Astrocyte of the spinal cord (primary cell): Measurements from ENCODE around the gene PDS5B.

Experiments used
- DNase-seq: peaks from one replicate; pipeline ENCODE4 v3.0.0; 2011; ENCODE audit warnings: low read depth, low spot score
- H3K4me3 ChIP-seq: 2 replicates; pipeline ENCODE4 v1.5.1; 2011; ENCODE audit warnings: low read depth, mild to moderate bottlenecking, low read length, moderate library complexity
- CTCF ChIP-seq: IDR thresholded peaks from 2 replicates; pipeline ENCODE4 v1.5.1; 2012; ENCODE audit warnings: low read depth, mild to moderate bottlenecking, low read length, inconsistent platforms
- in situ Hi-C: cut with HindIII; loops from 2 replicates; pipeline ENCODE4 v1.10.0; 2017; ENCODE audit warnings: low sequenced_read_pairs

PDS5B gene

GRCh38 chr13:32642858-32643257 lies 56.6 kb downstream of the PDS5B start:
- no peak for DNase-seq
- in situ Hi-C loops = no loop called here
- no peak for TF ChIP-seq CTCF
- H3K4me3 ChIP-seq = no peak overlapping the region

GRCh38 chr13:32645854-32646253 lies 59.6 kb downstream of the PDS5B start:
- no peak overlapping the region for H3K4me3 ChIP-seq
- DNase-seq = no peak
- TF ChIP-seq CTCF = no peak
- in situ Hi-C loops = no loop called here

- no peak for TF ChIP-seq CTCF
- in situ Hi-C loops = no loop called here
- no peak for DNase-seq
- H3K4me3 ChIP-seq = no peak overlapping the region
Observed at GRCh38 chr13:32647926-32648325, 61.7 kb downstream of the PDS5B start.

- H3K4me3 ChIP-seq = no peak overlapping the region
- in situ Hi-C loops = no loop called here
- DNase-seq = peak; percentile 73
- peak; percentile 79 for TF ChIP-seq CTCF
Observed at GRCh38 chr13:32650705-32651311, 64.6 kb downstream of the PDS5B start.

GRCh38 chr13:32657309-32657708 lies 71.1 kb downstream of the PDS5B start:
- in situ Hi-C loops = no loop called here
- no peak for DNase-seq
- H3K4me3 ChIP-seq = no peak overlapping the region
- no peak for TF ChIP-seq CTCF

GRCh38 chr13:32659736-32660135 lies 73.5 kb downstream of the PDS5B start:
- in situ Hi-C loops = no loop called here
- DNase-seq = peak; percentile 9

More at GRCh38 chr13:32659736-32660135, 73.5 kb downstream of the PDS5B start:
- H3K4me3 ChIP-seq = no peak overlapping the region
- no peak for TF ChIP-seq CTCF
